AG20443 (cell line): Measurements from ENCODE around the gene ATAD2B.
A peak's percentile ranks its signal among the peaks of the same experiment; 100 is the strongest.
"Not testable (repeated sequence)": the region's sequence is repeated elsewhere in the genome, so short reads cannot be mapped to it uniquely, and the experiment has no call there.

Experiments used
- DNase-seq: peaks from one replicate; pipeline ENCODE4 v3.0.0; 2012; ENCODE audit warnings: low spot score, mixed read lengths

The ATAD2B gene

GRCh38 chr2:23788100-23788499, 138.8 kb downstream of the ATAD2B start:
- DNase-seq, result no peak

GRCh38 chr2:23784971-23785370, 142.0 kb downstream of the ATAD2B start:
- DNase-seq, result no peak

- DNase-seq, result no peak
Observed at GRCh38 chr2:23782646-23783045, 144.3 kb downstream of the ATAD2B start.

GRCh38 chr2:23782126-23782525, 144.8 kb downstream of the ATAD2B start:
- DNase-seq, result no peak

- DNase-seq, result not testable (repeated sequence)
Observed at GRCh38 chr2:23780465-23780864, 146.5 kb downstream of the ATAD2B start.

- no peak for DNase-seq
Observed at GRCh38 chr2:23777826-23778225, 149.1 kb downstream of the ATAD2B start.

- no peak for DNase-seq
Observed at GRCh38 chr2:23776021-23776420, 150.9 kb downstream of the ATAD2B start.

GRCh38 chr2:23772684-23773083, 154.2 kb downstream of the ATAD2B start:
- no peak for DNase-seq

GRCh38 chr2:23772056-23772455, 154.9 kb downstream of the ATAD2B start:
- DNase-seq, result no peak

GRCh38 chr2:23769364-23769763, 157.6 kb downstream of the ATAD2B start:
- DNase-seq, result no peak

- no peak for DNase-seq
Observed at GRCh38 chr2:23767876-23768621, 158.9 kb downstream of the ATAD2B start.

GRCh38 chr2:23762141-23762540, 164.8 kb downstream of the ATAD2B start:
- DNase-seq, result no peak

- no peak for DNase-seq
Observed at GRCh38 chr2:23761638-23762037, 165.3 kb downstream of the ATAD2B start.

GRCh38 chr2:23760736-23761135, 166.2 kb downstream of the ATAD2B start:
- peak; percentile 22 for DNase-seq

- DNase-seq, result peak; percentile 57
Observed at GRCh38 chr2:23757686-23758433, 169.1 kb downstream of the ATAD2B start.

- no peak for DNase-seq
Observed at GRCh38 chr2:23756593-23757292, 170.2 kb downstream of the ATAD2B start.

- DNase-seq, result no peak
Observed at GRCh38 chr2:23754970-23755369, 172.0 kb downstream of the ATAD2B start.

- no peak for DNase-seq
Observed at GRCh38 chr2:23753291-23754010, 173.5 kb downstream of the ATAD2B start.

GRCh38 chr2:23751747-23752265, 175.1 kb downstream of the ATAD2B start:
- DNase-seq, result no peak

GRCh38 chr2:23746141-23746863, 180.6 kb downstream of the ATAD2B start:
- DNase-seq, result no peak

- DNase-seq, result peak; percentile 50
Observed at GRCh38 chr2:23745726-23746105, 181.2 kb downstream of the ATAD2B start.
